KMS-11 (cell line): ENCODE results near the gene ARHGAP8.

Experiments used
- H2AFZ ChIP-seq: fragments of 200-600 bp; sonication (generic); 2 replicates; pipeline ENCODE4 v1.6.1; 2016; ENCODE audit warnings: antibody characterized with exemption, mixed run types, low read depth
- H3K27ac ChIP-seq: fragments of 200-600 bp; sonication (generic); 2 replicates; pipeline ENCODE4 v1.6.1; 2016; ENCODE audit warnings: mild to moderate bottlenecking, mixed run types
- H3K27me3 ChIP-seq: fragments of 200-600 bp; sonication (generic); 2 replicates; pipeline ENCODE4 v1.6.1; 2017; ENCODE audit warnings: mild to moderate bottlenecking, low read depth, mixed run types, moderate library complexity; ENCODE audit not compliant: insufficient read depth
- H3K36me3 ChIP-seq: fragments of 200-600 bp; sonication (generic); 2 replicates; pipeline ENCODE4 v1.6.1; 2017; ENCODE audit warnings: mild to moderate bottlenecking, mixed run types; ENCODE audit not compliant: insufficient read depth
- H3K4me1 ChIP-seq: fragments of 200-600 bp; sonication (generic); 2 replicates; pipeline ENCODE4 v1.6.1; 2016; ENCODE audit warnings: mild to moderate bottlenecking, low read depth, mixed run types; ENCODE audit not compliant: poor library complexity, severe bottlenecking
- H3K4me2 ChIP-seq: fragments of 200-600 bp; sonication (generic); 2 replicates; pipeline ENCODE4 v1.7.0; 2016; ENCODE audit warnings: mild to moderate bottlenecking, mixed run types
- H3K4me3 ChIP-seq: fragments of 200-600 bp; sonication (generic); IDR thresholded peaks from 2 replicates; pipeline ENCODE4 v1.6.1; 2017; ENCODE audit warnings: low read depth, low read length, mixed read lengths; ENCODE audit not compliant: insufficient read depth
- H3K79me2 ChIP-seq: fragments of 200-600 bp; sonication (generic); 2 replicates; pipeline ENCODE4 v1.6.1; 2016; ENCODE audit warnings: low read depth, mixed run types; ENCODE audit not compliant: insufficient read depth
- H3K9ac ChIP-seq: fragments of 200-600 bp; sonication (generic); 2 replicates; pipeline ENCODE4 v1.6.1; 2016; ENCODE audit warnings: mild to moderate bottlenecking, mixed run types
- H4K20me1 ChIP-seq: fragments of 200-600 bp; sonication (generic); 2 replicates; pipeline ENCODE4 v1.6.1; 2016; ENCODE audit warnings: mild to moderate bottlenecking, mixed run types; ENCODE audit not compliant: insufficient read depth
- TF ChIP-seq, protein P1 (sequence below): fragments of 200-600 bp; sonication (generic); conservative IDR thresholded peaks from 2 replicates; pipeline ENCODE4 v1.6.1; 2017; ENCODE audit warnings: low read depth, mild to moderate bottlenecking, antibody characterized with exemption, low read length, moderate library complexity, mixed read lengths

Gene ARHGAP8

DNA sequence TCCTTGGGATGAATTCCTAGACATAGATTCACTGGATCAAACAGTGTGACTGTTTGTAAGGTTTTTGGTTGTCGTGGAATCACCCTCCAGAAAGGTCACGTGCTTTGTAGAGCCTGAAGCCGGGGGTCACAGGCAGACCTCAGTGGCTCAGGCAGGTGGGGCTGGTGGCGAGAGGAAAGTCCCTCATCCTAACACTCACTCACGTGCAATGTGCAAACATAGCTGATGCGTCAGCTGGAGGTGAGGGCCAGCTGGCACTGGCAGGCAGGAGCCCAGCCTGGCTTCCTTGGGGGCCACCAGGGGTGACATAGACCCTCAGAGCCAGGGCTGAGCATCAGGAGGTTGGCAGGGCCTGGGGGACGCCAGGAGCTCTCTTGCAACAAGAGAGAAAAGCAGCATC lies 90.0 kb downstream of the ARHGAP8 start:
- no peaks in the 10 kb centered on the region for H3K36me3 ChIP-seq
- no peak overlapping the region for H3K4me3 ChIP-seq
- no peaks in the 10 kb centered on the region for H4K20me1 ChIP-seq
- H3K9ac ChIP-seq: no peak overlapping the region
- H3K4me2 ChIP-seq: no peak overlapping the region
- TF ChIP-seq, protein P1, sequence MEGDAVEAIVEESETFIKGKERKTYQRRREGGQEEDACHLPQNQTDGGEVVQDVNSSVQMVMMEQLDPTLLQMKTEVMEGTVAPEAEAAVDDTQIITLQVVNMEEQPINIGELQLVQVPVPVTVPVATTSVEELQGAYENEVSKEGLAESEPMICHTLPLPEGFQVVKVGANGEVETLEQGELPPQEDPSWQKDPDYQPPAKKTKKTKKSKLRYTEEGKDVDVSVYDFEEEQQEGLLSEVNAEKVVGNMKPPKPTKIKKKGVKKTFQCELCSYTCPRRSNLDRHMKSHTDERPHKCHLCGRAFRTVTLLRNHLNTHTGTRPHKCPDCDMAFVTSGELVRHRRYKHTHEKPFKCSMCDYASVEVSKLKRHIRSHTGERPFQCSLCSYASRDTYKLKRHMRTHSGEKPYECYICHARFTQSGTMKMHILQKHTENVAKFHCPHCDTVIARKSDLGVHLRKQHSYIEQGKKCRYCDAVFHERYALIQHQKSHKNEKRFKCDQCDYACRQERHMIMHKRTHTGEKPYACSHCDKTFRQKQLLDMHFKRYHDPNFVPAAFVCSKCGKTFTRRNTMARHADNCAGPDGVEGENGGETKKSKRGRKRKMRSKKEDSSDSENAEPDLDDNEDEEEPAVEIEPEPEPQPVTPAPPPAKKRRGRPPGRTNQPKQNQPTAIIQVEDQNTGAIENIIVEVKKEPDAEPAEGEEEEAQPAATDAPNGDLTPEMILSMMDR: no peak
- H3K27ac ChIP-seq: no peak overlapping the region
- no peak overlapping the region for H2AFZ ChIP-seq
- H3K27me3 ChIP-seq: no peaks in the 10 kb centered on the region; the same call in 1 of the 2 replicates
- H3K4me1 ChIP-seq: no peaks in the 10 kb centered on the region
- H3K79me2 ChIP-seq: no peaks in the 10 kb centered on the region

DNA sequence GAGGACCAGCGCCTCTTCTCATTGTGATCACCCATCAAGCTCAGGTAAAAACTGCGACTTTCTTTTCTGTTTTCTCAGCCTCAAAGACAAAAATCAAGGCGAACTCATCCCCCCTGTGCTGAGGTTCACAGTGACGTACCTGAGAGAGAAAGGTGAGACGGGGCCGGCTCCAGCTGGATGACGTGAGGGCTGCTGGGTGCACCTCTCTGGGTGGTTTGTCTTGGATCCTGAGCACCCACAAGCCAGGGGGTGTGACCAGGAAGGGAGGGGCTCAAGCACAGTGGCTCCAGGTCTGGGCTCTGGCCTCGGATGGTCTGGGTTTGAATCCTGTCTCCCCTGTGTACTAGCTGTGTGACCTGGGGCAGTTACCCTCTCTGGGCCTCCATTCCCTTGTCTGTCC lies 92.8 kb downstream of the ARHGAP8 start:
- Histone ChIP-seq H3K4me2 (no peak overlapping the region), H3K4me1 (no peaks in the 10 kb centered on the region), H3K4me3 (no peak overlapping the region), H3K9ac (no peak overlapping the region), H3K27me3 (no peaks in the 10 kb centered on the region; the same call in 1 of the 2 replicates), H3K79me2 (no peaks in the 10 kb centered on the region), H3K36me3 (no peaks in the 10 kb centered on the region), H3K27ac (no peak overlapping the region), H2AFZ (no peak overlapping the region), H4K20me1 (no peaks in the 10 kb centered on the region)
- TF ChIP-seq, protein P1: no peak

DNA sequence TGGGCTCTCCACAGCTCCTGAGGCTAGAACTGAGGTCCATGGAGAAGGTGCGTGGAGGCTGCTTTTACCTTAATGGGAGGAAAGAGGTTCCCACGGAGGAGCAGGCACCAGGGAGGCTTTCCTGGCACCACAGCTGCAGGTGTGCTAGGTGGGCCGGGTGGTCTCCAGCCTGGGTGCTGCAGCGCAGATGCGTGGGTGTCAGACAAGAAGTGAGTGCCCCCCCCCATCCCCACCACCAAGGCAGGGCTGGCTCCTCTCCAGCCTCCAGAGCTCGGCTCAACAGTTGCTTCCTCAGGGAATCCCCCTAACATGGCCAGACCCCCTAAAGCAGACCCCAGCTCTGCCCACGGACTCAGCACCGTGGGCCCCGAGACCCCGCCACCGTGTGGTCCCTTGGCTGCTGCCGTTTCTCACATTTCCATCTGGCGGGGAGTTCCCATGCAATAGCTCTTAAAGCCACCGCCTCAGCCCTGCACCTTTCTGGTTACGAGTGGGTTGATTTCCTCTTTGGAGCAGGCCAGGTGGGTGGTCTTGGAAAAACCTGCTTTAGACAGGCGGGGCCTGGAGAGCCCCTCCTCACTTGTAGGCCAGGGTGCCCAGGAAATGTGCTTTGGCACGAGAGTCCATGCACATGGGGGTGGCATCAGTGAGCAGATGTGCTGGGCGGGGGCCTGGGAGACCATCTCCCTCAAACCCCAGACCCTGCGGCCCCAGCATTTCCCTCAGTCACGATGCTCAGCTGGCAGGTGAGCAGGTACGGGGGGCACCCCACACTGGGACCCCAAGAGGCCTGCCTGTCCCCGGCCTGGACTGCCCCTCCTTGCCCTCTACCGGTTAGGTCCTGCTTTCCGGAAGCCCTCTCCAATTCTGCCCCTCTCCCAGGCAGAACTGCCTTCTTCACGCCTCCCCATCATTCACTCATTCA lies 93.7 kb downstream of the ARHGAP8 start:
- Histone ChIP-seq H3K79me2 (no peaks in the 10 kb centered on the region), H3K36me3 (no peaks in the 10 kb centered on the region), H3K4me1 (no peaks in the 10 kb centered on the region), H3K27ac (no peak overlapping the region), H3K4me3 (no peak overlapping the region), H4K20me1 (no peaks in the 10 kb centered on the region), H3K4me2 (no peak overlapping the region), H2AFZ (no peak overlapping the region), H3K9ac (no peak overlapping the region), H3K27me3 (no peaks in the 10 kb centered on the region; the same call in 1 of the 2 replicates)
- TF ChIP-seq, protein P1: no peak

DNA sequence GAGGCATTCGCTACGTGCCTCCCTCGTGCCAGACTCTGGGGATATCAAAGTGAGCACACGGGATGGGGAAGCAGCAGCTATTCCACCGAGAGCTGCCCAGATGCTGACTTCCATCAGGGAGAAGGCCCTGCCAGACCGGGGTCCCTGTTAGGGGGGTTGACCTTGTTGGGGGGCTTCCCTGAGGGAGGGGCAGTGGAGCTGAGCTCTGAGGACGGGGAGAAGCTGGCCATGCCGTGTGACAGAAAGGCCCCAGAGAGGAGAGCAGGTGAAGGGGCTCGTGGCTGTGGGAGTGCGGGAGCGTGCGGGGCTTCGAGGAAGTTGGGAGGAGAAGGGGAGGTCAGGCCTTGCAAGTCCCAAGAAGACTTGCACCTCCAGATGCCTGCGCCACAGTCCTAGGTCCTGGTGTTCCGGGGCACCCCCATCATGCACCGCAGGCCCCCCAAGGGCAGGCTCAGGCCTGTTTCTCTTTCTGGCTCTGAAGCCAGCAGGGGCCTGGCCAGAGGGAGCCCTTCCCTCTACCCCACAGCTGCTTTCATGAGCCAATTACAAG lies 94.4 kb downstream of the ARHGAP8 start:
- Histone ChIP-seq H2AFZ (no peak overlapping the region), H3K27ac (no peak overlapping the region)

More for the DNA sequence above, 94.4 kb downstream of the ARHGAP8 start:
- Histone ChIP-seq H3K27me3 (no peaks in the 10 kb centered on the region; the same call in 1 of the 2 replicates), H3K4me1 (no peaks in the 10 kb centered on the region), H3K4me3 (no peak overlapping the region), H4K20me1 (no peaks in the 10 kb centered on the region), H3K79me2 (no peaks in the 10 kb centered on the region), H3K36me3 (no peaks in the 10 kb centered on the region), H3K4me2 (no peak overlapping the region), H3K9ac (no peak overlapping the region)
- TF ChIP-seq, protein P1: no peak
